ENCODE data around the gene IL1RL2. TPM values are rescaled to one million over a fixed set of nuclear protein-coding genes. Genes with fewer than 3 reads are reported as not detected.

Gene IL1RL2
- total RNA-seq, 1 donor from 2014 or later: 0.47 TPM

DNA sequence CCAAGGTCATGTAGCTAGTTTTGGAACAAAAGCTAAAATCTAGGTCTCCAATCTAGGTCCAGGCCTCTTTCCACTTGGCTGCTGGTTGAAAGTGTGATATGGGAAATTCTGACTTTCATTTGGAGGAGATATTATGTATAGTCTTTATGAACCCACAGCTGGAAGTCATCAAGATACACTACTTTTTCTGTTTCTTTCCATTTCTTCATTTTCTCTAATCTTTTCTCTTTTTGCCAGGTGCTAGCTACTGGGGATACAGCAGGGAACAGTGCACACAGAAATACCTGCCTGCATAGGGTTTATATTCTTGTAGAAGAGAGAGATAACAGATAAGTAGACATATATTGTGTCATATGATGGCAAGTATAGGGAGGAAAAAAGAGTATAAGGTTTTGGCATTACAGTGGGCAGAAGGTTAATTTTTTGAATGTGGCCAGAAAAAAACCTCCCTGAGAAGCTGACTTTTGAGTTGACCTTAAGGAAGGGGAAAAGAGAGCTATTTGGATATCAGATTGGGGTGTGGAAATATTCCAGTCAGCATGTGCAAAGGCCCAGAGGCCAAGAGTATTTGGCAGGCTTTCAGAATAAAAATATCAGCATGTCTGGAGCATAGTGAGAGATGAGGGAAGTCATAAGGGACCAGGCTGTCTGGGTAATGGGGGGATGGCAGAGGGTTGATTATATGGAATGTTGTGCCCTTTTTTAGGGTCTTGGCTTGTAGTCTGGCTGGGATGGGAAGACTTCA lies 28.6 kb upstream of the IL1RL2 start:
- DNase-seq: no peak

DNA sequence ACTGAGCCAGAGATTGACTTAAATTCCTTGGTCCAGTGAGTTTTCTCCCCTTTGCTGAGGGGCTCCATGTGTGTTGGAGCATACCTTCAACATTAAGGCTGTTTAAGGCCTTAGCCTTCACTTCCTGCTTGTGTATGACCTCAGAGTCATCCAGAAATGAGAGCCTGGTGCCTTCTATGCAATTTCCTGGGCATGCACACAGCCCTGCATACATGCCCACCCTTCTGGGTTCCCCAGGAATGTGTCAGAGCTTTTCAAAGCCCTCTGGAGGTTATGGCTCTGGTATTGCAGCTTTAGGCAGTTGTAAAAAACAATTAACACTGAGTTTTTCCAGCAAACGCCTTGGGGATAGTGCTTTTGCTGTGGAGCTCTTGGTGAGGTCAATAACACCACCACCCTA lies 27.5 kb upstream of the IL1RL2 start:
- no peak for DNase-seq

DNA sequence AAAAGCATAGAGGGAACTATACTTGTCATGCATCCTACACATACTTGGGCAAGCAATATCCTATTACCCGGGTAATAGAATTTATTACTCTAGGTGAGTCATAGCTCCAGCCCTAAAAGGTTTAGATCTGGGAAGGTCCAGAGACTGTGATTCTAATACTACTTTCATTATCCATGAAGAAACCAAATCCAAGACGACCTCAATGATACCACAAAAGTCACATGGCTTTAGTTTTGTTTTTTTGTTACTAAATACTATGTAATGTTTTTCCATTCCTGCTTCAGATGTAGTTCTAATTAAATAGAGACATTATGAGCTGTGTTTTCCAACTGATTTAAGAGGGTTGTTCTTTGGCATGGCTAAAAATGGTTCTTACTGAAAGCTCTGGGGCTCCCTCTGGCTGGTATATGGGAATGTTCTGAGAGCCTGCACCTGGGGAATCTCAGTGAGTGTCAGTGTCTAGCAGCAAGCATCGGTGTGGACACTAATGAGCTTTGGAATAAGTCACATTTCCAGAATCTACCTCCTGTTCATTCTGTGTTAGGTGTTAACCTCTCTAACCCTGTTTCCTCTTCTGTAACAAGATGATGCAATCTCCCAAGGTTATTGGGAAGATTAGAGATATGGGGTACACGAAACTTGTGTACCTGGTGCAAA lies 20.5 kb upstream of the IL1RL2 start:
- DNase-seq: no peak

DNA sequence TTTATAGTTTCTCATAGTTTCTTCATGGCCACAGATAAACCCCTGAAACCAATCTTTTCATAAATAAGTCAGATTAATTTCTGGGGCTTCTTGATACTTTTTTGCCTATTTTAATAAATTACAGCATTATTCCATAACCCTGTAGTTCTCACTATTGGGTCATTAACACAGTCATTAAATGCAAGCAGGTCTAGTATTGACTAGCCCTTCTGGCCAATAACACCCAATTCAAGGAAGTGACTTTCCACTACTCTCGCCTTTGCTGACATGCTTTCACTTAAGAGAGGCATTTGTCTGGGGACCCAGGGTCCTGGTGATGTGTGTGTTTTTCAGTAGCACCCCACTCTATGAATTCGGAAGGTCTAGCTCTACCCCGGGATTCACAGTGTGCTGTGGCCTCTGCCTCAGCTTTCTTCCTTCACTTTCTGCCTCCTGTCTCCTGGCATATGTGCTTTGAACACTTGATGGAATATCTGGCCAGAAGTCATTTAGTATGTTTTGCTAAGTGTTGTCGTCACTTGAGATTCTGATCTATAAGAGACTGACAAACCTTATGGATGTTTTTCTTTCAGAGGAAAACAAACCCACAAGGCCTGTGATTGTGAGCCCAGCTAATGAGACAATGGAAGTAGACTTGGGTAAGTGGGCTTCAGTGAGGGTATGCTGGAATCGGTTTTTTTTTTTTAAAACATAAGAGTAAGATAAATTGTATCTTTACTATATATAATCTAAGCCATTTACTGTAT lies 18.6 kb upstream of the IL1RL2 start:
- DNase-seq: no peak

DNA sequence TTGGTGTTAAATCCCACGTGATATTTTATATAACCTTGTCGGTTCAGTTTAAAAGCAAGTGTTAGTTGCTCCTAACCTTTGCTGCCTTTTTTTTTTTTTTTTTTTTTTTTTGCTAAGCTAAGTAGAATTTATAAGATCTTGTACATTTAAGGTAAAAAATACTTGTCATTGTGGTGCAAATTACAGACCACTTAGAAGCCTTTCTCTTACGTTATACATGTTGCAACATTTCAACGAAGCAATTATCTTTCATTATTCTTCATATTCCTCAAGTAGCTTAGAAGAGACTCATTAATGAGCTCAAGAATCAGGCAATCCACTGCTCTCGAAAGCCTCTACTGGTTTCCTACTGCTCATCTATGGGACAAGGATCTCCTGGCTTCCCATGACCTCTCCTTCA lies 14.9 kb upstream of the IL1RL2 start:
- DNase-seq: no peak

DNA sequence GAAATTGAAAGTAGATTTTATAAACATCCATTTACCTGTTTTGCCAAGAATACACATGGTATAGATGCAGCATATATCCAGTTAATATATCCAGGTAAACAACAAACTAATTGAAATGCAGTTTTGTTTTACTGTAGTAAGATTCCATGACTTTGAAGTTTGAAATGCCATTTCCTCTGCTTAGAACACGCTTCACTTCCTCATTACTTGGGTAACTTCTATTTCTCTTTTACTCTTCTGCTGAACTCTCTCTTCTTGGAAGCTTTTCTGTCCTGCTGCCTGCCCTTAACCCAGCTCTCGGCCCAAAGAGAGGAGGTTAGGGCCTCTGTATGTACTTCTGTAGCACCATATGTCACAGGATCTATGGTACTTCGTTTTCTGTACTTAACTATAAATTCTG lies 14.1 kb upstream of the IL1RL2 start:
- no peak for DNase-seq

DNA sequence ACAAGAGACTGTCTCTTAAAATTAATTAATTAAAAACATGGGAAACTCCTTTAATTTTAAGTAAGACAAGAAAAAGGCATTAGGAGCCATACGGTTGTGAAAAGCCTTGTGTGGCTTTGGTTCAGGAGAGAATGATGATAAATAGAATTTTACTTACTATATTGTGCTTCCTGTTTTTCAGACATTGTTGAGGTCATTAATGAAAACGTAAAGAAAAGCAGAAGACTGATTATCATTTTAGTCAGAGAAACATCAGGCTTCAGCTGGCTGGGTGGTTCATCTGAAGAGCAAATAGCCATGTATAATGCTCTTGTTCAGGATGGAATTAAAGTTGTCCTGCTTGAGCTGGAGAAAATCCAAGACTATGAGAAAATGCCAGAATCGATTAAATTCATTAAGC lies 10.7 kb upstream of the IL1RL2 start:
- DNase-seq: no peak

DNA sequence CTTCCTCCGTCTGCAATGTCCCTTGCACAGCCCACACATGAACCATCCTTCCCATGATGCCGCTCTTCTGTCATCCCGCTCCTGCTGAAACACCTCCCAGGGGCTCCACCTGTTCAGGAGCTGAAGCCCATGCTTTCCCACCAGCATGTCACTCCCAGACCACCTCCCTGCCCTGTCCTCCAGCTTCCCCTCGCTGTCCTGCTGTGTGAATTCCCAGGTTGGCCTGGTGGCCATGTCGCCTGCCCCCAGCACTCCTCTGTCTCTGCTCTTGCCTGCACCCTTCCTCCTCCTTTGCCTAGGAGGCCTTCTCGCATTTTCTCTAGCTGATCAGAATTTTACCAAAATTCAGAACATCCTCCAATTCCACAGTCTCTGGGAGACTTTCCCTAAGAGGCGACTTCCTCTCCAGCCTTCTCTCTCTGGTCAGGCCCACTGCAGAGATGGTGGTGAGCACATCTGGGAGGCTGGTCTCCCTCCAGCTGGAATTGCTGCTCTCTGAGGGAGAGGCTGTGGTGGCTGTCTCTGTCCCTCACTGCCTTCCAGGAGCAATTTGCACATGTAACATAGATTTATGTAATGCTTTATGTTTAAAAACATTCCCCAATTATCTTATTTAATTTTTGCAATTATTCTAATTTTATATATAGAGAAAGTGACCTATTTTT lies 8.9 kb upstream of the IL1RL2 start:
- DNase-seq: no peak

DNA sequence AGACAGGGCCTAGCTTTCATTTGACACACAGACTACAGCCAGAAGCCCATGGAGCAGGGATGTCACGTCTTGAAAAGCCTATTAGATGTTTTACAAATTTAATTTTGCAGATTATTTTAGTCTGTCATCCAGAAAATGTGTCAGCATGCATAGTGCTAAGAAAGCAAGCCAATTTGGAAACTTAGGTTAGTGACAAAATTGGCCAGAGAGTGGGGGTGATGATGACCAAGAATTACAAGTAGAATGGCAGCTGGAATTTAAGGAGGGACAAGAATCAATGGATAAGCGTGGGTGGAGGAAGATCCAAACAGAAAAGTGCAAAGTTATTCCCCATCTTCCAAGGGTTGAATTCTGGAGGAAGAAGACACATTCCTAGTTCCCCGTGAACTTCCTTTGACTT lies 7.8 kb upstream of the IL1RL2 start:
- DNase-seq: no peak

DNA sequence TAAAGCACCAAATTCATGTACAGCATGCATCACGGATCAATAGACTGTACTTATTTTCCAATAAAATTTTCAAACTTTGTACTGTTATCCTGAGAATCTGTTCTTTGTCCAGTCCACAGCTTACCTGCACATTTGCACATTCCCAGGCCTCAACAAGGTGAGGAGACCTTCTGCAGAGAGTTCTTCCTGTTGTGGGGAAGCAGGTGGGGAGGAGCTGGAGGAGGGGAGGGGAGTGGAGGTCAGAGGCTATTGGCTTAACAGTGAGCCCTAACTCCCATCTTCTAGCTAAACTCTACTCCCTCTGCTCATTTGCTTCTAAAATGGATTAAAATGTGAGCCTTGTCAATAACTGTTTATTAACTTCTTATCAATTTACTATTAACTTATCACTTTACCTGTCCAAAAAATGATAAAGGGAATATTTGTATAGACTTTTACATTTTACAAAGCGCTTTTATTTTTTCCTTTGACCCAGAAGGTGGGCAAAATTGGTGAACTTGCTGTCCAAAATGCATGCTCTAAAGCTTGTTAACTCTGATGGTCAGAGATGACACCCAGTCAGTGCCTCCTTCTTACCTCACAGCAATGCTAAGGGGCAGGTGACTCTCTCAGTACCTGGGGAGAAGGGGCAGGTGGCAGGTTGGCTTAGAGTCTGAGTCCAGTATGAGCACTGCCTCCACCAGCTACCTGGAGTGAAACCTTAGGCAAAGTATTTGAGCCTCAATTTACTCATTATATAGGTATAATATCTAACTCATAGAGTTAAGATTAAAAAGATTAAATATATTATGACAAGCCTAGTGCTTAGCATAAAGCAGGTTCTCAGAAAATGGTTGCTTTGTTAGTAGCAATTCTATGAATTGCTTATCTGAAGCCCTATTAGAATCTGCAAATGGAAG lies 6.8 kb upstream of the IL1RL2 start:
- no peak for DNase-seq

DNA sequence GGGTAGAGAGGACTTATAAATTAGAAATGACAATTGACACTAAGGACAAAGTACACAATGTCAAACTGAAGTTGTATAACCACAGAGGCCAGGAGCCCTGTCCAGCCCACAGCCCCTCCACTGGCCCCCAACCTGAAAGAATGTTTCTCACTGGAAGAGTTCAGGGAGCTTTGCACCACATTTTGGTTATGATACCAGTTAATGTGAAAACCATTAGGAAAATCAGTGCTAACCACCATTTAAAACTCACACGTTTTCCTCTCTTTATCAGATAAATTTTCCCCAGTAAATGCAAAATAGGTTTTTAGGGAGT lies 6.2 kb upstream of the IL1RL2 start:
- no peak for DNase-seq

DNA sequence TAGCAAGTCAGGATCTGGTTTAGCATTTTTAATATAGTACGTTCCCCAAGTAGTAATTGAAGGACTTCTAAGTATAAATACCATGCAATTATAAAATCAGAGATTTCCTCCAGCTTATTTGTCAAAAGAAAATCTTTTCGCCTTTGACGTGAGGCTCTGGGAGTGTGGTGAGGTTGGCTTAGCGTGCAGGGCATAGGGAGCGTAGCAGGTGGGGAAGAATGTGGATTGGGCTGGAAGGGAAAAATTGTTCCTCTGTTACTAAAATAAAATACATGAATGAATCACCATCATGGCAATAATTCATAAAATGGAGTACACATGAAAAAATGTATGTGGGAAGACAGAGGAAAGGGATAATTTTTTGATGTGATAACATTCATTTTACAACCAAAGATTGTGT lies 5.4 kb upstream of the IL1RL2 start:
- no peak for DNase-seq

DNA sequence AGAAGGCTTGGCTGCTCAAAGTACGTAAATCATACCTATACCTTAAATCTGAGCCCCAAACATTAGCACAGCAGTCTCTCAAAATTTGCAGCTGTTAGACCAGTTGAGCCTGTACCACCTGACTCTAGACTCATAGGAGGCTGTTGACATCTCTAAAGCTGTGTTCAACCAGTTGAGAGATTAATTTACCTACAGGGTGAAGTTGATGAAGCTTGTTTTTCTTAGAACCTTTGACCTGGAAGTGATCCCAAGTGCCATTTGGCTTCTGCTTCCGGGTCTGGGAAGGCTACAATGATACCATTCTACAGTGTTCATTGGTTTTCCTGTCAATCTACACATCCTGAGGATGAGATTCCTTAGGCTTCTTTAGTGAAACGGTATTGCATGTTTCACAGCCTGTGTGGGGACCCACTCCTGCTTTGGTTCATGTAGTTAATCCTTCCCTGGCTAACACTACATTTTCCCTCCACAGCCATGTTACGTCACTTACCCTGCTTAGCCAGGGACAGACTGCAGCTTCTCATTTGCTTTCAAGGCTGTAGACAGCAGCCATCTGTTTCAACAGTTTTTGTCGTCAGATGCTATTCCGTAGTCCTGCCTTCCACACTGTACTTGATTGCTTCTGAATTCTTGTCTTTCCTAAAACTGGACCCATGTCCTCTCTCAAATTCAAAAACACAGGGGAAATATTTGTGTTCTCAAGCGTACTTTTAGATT lies 4.7 kb upstream of the IL1RL2 start:
- no peak for DNase-seq

DNA sequence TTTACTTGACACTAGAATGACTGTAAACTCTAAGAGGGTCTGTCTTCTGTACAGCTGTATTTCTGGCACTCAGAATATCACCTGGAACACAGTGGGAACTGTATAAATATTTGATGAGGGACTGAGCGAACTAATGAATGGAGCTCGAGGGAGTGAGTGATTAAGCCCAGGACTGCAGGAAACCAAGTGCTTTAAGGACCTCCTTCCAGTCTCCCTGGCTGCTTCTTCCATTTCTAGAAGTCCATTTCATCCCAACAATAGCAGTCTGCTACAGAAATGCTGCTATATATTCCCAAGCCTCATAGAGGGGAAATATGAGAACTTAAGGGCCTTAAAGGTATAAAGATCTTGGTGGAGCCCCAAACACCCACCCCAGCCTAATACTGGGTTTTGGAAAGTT lies 2.8 kb upstream of the IL1RL2 start:
- DNase-seq: no peak

DNA sequence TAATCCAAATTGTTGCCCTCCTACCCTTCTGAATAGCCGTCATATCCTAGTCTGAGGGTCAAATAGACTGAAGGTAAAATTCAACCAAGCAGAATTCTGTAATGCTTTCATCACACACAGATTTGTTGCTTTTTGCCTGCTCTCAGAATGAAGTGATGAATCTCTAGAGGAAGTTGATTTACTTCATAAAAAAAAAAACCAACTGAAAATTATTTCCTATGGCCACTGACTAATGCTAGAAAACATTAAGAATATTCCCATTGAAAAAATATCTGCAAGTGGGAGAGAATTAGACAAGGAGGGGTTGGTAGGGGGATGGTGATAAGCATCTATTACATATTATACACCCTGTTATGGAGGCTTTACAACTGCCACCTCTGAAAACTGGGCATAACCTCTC lies 2.3 kb upstream of the IL1RL2 start:
- DNase-seq: no peak

DNA sequence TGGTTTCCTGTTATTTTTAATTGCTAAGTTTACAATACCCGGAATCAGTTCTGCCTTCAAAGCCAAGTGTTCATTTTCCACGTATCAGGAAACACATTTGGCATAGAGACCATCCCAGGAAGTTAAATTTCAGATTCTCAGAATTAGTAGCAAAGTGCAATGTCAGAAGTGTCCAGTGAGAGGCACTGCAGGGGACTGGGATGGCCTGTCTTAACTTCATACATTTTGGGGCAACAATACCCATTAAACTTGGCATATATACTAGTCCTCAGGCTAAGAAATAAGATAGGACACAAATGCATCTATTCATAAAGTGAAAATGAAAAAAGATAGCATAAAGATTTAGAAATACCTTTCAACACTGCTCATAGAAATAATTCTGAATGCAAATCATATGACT lies 1.5 kb upstream of the IL1RL2 start:
- DNase-seq: no peak

DNA sequence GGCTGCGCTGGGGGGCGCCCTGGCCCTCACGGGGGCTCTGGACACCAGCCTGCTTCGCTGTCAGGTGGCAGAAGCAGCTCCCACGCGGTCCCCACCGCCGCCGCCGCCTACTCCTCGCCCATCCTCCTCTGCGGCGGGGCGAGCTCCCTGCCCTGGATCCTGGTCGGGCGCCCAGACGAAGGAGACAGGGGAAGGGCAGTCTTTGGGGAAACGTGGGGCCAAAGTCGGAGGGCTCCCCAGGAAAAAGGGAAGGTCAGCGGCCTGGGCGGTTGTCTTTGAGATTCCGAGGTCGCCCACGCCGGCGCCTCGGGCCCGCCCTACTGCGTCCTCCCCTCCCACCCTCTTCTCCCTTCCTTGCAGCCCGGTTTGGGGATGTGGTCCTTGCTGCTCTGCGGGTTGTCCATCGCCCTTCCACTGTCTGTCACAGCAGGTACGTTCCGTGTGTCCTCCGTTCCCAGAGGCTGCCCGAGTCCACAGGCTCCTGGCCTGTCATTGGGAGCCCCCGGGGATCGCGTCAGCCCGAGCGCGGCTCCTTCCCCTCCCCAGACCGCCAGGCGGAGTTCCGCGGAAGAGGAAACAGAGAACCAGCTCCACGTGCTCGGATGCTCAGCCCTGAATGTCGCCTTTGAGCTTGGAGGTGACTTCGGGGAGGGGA lies 800 bp downstream of the IL1RL2 start:
- DNase-seq: peak; percentile 33

DNA sequence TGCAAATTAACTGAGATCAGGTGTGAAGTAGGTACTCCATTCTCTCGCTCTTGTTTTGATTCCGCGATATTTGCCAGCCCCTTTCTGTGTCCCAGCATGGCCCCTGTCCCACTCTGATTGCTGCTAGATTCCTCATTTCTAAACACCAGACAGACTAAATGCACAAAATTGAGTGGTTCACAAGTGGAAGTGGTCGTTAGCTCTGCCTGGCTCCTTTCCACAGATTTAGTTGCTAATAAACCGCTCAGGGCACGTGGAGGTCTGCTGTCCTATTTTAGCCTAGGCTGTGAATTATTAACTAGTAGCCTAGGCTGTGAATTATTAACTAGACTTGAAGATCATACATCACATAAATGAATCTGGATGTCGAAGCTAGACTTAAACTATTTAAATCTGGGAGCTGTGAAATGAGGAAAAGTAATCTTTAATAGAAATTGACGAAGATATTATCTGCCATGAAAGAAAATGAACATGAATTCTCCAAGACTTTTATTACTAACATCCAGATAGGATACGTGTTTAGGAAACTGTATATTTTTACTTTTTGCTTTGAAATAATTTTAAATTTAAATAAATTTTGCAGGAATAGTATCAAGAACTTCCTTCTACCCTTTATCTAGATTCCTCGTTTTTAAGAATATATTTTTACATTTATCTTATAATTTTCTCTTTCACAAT lies 3.7 kb downstream of the IL1RL2 start:
- DNase-seq: no peak

DNA sequence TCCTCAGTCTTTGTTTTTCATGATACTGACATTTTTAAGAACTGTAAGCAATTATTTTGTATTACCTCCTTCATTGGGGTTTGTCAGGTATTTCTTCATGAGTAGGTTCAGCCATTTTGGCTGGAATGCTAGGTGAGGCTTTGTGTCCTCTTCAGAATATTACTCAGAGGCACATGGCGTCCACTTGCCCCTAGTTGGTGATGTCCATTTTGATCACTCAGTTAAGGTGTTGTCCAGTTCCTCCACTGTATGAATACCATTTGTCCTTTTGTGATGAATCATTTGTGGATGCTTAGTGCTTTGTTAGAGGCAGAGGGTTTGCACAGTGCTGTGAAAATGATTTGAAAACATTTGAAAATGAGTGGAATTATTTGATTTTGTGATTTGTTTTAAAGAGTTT lies 4.7 kb downstream of the IL1RL2 start:
- no peak for DNase-seq

DNA sequence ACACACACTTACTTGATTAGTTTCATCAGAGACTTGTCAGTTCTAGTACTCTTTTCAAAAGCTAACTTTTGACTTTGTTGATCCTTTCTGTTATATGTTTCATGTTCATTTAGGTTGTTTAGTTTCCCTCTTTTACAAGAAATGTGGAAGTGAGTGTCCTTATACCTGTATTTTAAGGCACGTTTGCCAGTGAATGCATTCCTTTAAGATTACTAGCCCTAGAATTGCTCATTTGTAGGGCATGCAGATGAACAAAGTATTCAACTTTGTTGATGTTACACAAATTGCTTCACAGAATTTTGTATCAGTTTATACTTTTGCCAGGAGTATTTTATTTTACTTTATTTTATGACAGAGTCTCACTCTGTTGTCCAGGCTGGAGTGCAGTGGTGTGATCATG lies 6.3 kb downstream of the IL1RL2 start:
- no peak for DNase-seq

Data from occipital lobe (tissue), 2 donors.